Activated CD4-positive, alpha-beta T cell treated with anti-CD3 and anti-CD28 coated beads, Interleukin-2, amount 10 ng/mL, durations not matched to agents 24 days and 14 days (primary cell): ENCODE results near the gene KCTD7. TPM values are rescaled to one million over a fixed set of nuclear protein-coding genes. Genes with fewer than 3 reads are reported as not detected.
"Not testable (repeated sequence)": the region's sequence is repeated elsewhere in the genome, so short reads cannot be mapped to it uniquely, and the experiment has no call there.

Experiments
- DNase-seq: peaks from one replicate; pipeline ENCODE4 v3.0.0; 2022
- H3K27ac Mint-ChIP-seq: one replicate; pipeline ENCODE4 v1.8.0; 2022; ENCODE audit warnings: mild to moderate bottlenecking, mixed read lengths
- H3K27me3 Mint-ChIP-seq: one replicate; pipeline ENCODE4 v1.8.0; 2022; ENCODE audit warnings: mixed read lengths
- H3K36me3 Mint-ChIP-seq: one replicate; pipeline ENCODE4 v1.8.0; 2022; ENCODE audit warnings: low read depth, mild to moderate bottlenecking, mixed read lengths
- H3K4me1 Mint-ChIP-seq: one replicate; pipeline ENCODE4 v1.8.0; 2021; ENCODE audit warnings: mixed read lengths
- H3K4me3 Mint-ChIP-seq: one replicate; pipeline ENCODE4 v1.8.0; 2022; ENCODE audit warnings: mild to moderate bottlenecking, moderate library complexity, mixed read lengths
- H3K9me3 Mint-ChIP-seq: one replicate; pipeline ENCODE4 v1.8.0; 2021; ENCODE audit warnings: mixed read lengths
- intact Hi-C: fragments of 100-400 bp; cut with micrococcal nuclease; formaldehyde crosslinking; loops from one replicate; pipeline ENCODE4 v1.15.1; 2023
- total RNA-seq: library from RNA; stranded (reverse); gene quantifications from 2 replicates; pipeline ENCODE4 v1.2.3, GENCODE V29; 2022

KCTD7 gene
- total RNA-seq, 1 donor from 2014 or later: 8.9 TPM

- not testable (repeated sequence) for DNase-seq, H3K27me3 Mint-ChIP-seq, H3K9me3 Mint-ChIP-seq, H3K27ac Mint-ChIP-seq, H3K4me3 Mint-ChIP-seq
- peaks cover 17% of the 10 kb centered on the region for H3K36me3 Mint-ChIP-seq
- intact Hi-C loops: loop anchor here (10.0 kb wide), 1 partner anchor 536 kb away; the partner anchor contains the start of gene CRCP
- peaks cover 20% of the 10 kb centered on the region for H3K4me1 Mint-ChIP-seq
These were observed 22.3 kb downstream of the KCTD7 start for GRCh38 chr7:66651026-66651425.

- not testable (repeated sequence) for H3K27me3 Mint-ChIP-seq, H3K36me3 Mint-ChIP-seq, H3K9me3 Mint-ChIP-seq, DNase-seq
- Mint-ChIP-seq H3K27ac (peak overlapping the region; percentile 97), H3K4me1 (peaks cover 22% of the 10 kb centered on the region), H3K4me3 (peak overlapping the region; percentile 97)
- intact Hi-C loops: loop anchor here (1.0 to 10.0 kb wide), 8 partner anchors 25 to 539 kb away; partner anchors contain the start of genes CRCP, KCTD7, RABGEF1 and TMEM248
These were observed 25.1 kb downstream of the KCTD7 start for GRCh38 chr7:66653719-66654274.

GRCh38 chr7:66654275-66655112 lies 25.8 kb downstream of the KCTD7 start:
- intact Hi-C loops: loop anchor here (1.0 to 10.0 kb wide), 8 partner anchors 26 to 540 kb away; partner anchors contain the start of genes CRCP, KCTD7, RABGEF1 and TMEM248
- H3K4me3 Mint-ChIP-seq: peak overlapping the region; percentile 97
- H3K36me3 Mint-ChIP-seq: peaks cover 9% of the 10 kb centered on the region
- peak; percentile 100 for DNase-seq
- H3K4me1 Mint-ChIP-seq: peaks cover 22% of the 10 kb centered on the region
- no peaks in the 10 kb centered on the region for H3K9me3 Mint-ChIP-seq
- H3K27ac Mint-ChIP-seq: peak overlapping the region; percentile 97
- no peaks in the 10 kb centered on the region for H3K27me3 Mint-ChIP-seq

- H3K4me1 Mint-ChIP-seq: peaks cover 22% of the 10 kb centered on the region
- peak overlapping the region; percentile 97 for H3K4me3 Mint-ChIP-seq
- not testable (repeated sequence) for H3K27me3 Mint-ChIP-seq, H3K9me3 Mint-ChIP-seq, H3K36me3 Mint-ChIP-seq
- DNase-seq: peak; percentile 74
- intact Hi-C loops: loop anchor here (10.0 kb wide), 1 partner anchor 540 kb away; the partner anchor contains the start of gene CRCP
- peak overlapping the region; percentile 92 for H3K27ac Mint-ChIP-seq
These were observed 26.6 kb downstream of the KCTD7 start for GRCh38 chr7:66655113-66655806.

- not testable (repeated sequence) for H3K27me3 Mint-ChIP-seq, H3K36me3 Mint-ChIP-seq, H3K9me3 Mint-ChIP-seq, DNase-seq
- peak overlapping the region; percentile 43 for H3K27ac Mint-ChIP-seq
- peak overlapping the region; percentile 97 for H3K4me3 Mint-ChIP-seq
- peaks cover 24% of the 10 kb centered on the region for H3K4me1 Mint-ChIP-seq
- intact Hi-C loops: loop anchor here (10.0 kb wide), 1 partner anchor 541 kb away; the partner anchor contains the start of gene CRCP
These were observed 27.3 kb downstream of the KCTD7 start for GRCh38 chr7:66655826-66656485.

- H3K4me3 Mint-ChIP-seq: no peak overlapping the region
- H3K27ac Mint-ChIP-seq: no peak overlapping the region
- no peaks in the 10 kb centered on the region for H3K9me3 Mint-ChIP-seq
- no peaks in the 10 kb centered on the region for H3K27me3 Mint-ChIP-seq
- intact Hi-C loops: loop anchor here (10.0 kb wide), 1 partner anchor 543 kb away; the partner anchor contains the start of gene CRCP
- H3K4me1 Mint-ChIP-seq: peaks cover 19% of the 10 kb centered on the region
- peaks cover 12% of the 10 kb centered on the region for H3K36me3 Mint-ChIP-seq
- DNase-seq: no peak
These were observed 29.1 kb downstream of the KCTD7 start for GRCh38 chr7:66657798-66658197.

- DNase-seq: no peak
- H3K27me3 Mint-ChIP-seq: no peaks in the 10 kb centered on the region
- intact Hi-C loops: no loop called here
- peaks cover 1% of the 10 kb centered on the region for H3K4me1 Mint-ChIP-seq
- no peak overlapping the region for H3K4me3 Mint-ChIP-seq
- peaks cover 4% of the 10 kb centered on the region for H3K36me3 Mint-ChIP-seq
- no peaks in the 10 kb centered on the region for H3K9me3 Mint-ChIP-seq
- no peak overlapping the region for H3K27ac Mint-ChIP-seq
These were observed 34.1 kb downstream of the KCTD7 start for GRCh38 chr7:66662646-66663264.

GRCh38 chr7:66664590-66665293 lies 36.1 kb downstream of the KCTD7 start:
- DNase-seq: no peak
- Mint-ChIP-seq H3K27ac (no peak overlapping the region), H3K36me3 (peaks cover 5% of the 10 kb centered on the region), H3K9me3 (no peaks in the 10 kb centered on the region), H3K4me3 (no peak overlapping the region), H3K27me3 (no peaks in the 10 kb centered on the region), H3K4me1 (peaks cover 1% of the 10 kb centered on the region)
- intact Hi-C loops: no loop called here

GRCh38 chr7:66666313-66666952 lies 37.8 kb downstream of the KCTD7 start:
- H3K4me1 Mint-ChIP-seq: no peaks in the 10 kb centered on the region
- no peak overlapping the region for H3K4me3 Mint-ChIP-seq
- no peak for DNase-seq
- no peaks in the 10 kb centered on the region for H3K27me3 Mint-ChIP-seq
- H3K36me3 Mint-ChIP-seq: peaks cover 9% of the 10 kb centered on the region
- H3K9me3 Mint-ChIP-seq: no peaks in the 10 kb centered on the region
- no peak overlapping the region for H3K27ac Mint-ChIP-seq
- intact Hi-C loops: no loop called here

- H3K27ac Mint-ChIP-seq: no peak overlapping the region
- no peak overlapping the region for H3K4me3 Mint-ChIP-seq
- no peaks in the 10 kb centered on the region for H3K9me3 Mint-ChIP-seq
- intact Hi-C loops: no loop called here
- H3K27me3 Mint-ChIP-seq: no peaks in the 10 kb centered on the region
- H3K36me3 Mint-ChIP-seq: peaks cover 9% of the 10 kb centered on the region
- H3K4me1 Mint-ChIP-seq: no peaks in the 10 kb centered on the region
- no peak for DNase-seq
These were observed 38.5 kb downstream of the KCTD7 start for GRCh38 chr7:66667023-66667728.

- Mint-ChIP-seq H3K9me3 (no peaks in the 10 kb centered on the region), H3K27ac (no peak overlapping the region), H3K4me3 (no peak overlapping the region), H3K36me3 (peaks cover 5% of the 10 kb centered on the region), H3K4me1 (peaks cover under 1% of the 10 kb centered on the region), H3K27me3 (no peaks in the 10 kb centered on the region)
- DNase-seq: no peak
- intact Hi-C loops: no loop called here
These were observed 39.4 kb downstream of the KCTD7 start for GRCh38 chr7:66668112-66668511.

- H3K36me3 Mint-ChIP-seq: peaks cover 5% of the 10 kb centered on the region
- peaks cover 2% of the 10 kb centered on the region for H3K4me1 Mint-ChIP-seq
- H3K4me3 Mint-ChIP-seq: no peak overlapping the region
- H3K27me3 Mint-ChIP-seq: no peaks in the 10 kb centered on the region
- no peaks in the 10 kb centered on the region for H3K9me3 Mint-ChIP-seq
- no peak overlapping the region for H3K27ac Mint-ChIP-seq
- no peak for DNase-seq
- intact Hi-C loops: no loop called here
These were observed 40.0 kb downstream of the KCTD7 start for GRCh38 chr7:66668677-66669076.
